Esophagus muscularis mucosa (tissue), 4 donors: Measurements from ENCODE around the gene SEMA5A. TPM values are rescaled to one million over a fixed set of nuclear protein-coding genes. Genes with fewer than 3 reads are reported as not detected.

Experiments
- DNase-seq: peaks from one replicate; pipeline ENCODE4 v3.0.0-alpha.2; 2017; ENCODE audit errors: extremely low spot score
- H3K27ac ChIP-seq, 4 donors: fragments of 200-600 bp; sonication (generic); replicated peaks in 1 of 4; 1 replicate in 3 of 4; 2 replicates in 1 of 4; pipeline ENCODE4 v1.5.1; 2016 to 2019; ENCODE audit warnings: mild to moderate bottlenecking in 1 of 4
- H3K27me3 ChIP-seq, 4 donors: fragments of 200-600 bp; sonication (generic); one replicate each; pipeline versions ENCODE4 v1.5.1 to v1.6.0; 2016 to 2019
- H3K36me3 ChIP-seq, 4 donors: fragments of 200-600 bp; sonication (generic); one replicate each; pipeline ENCODE4 v1.5.1; 2016 to 2019
- H3K4me1 ChIP-seq, 4 donors: fragments of 200-600 bp; sonication (generic); one replicate each; pipeline ENCODE4 v1.5.1; 2016 to 2019
- H3K4me3 ChIP-seq, 4 donors: fragments of 200-600 bp; sonication (generic); 1 replicate in 2 of 4; 2 replicates in 2 of 4; pipeline ENCODE4 v1.5.1; 2016 to 2019; ENCODE audit warnings: mild to moderate bottlenecking in 4 of 4, moderate library complexity in 1 of 4
- H3K9me3 ChIP-seq, 4 donors: fragments of 200-600 bp; sonication (generic); 1 replicate in 3 of 4; 2 replicates in 1 of 4; pipeline ENCODE4 v1.5.1; 2016 to 2019
- CTCF ChIP-seq, 3 experiments: fragments of 200-600 bp in 2 of 3; fragments of 450-650 bp in 1 of 3; sonication (generic) in 2 of 3; IDR thresholded peaks; one replicate each; pipeline ENCODE4 v1.5.1; 2017 to 2019; ENCODE audit warnings: antibody characterized with exemption in 3 of 3, mild to moderate bottlenecking in 2 of 3, moderate library complexity in 1 of 3
- EP300 ChIP-seq: sonication (generic); formaldehyde crosslinking; IDR thresholded peaks from one replicate; pipeline ENCODE4 v1.6.1; 2017; ENCODE audit warnings: antibody characterized with exemption
- POLR2A ChIP-seq: fragments of 450-650 bp; IDR thresholded peaks from one replicate; pipeline ENCODE4 v1.6.1; 2017; ENCODE audit warnings: antibody characterized with exemption, moderate library complexity, mild to moderate bottlenecking, low read depth
- POLR2AphosphoS5 ChIP-seq, 2 donors: sonication (generic); formaldehyde crosslinking; IDR thresholded peaks; one replicate each; pipeline ENCODE4 v1.6.1; 2017; ENCODE audit warnings: antibody characterized with exemption in 2 of 2
- WGBS: methylation state at CpG from one replicate; pipeline ENCODE4 v1.1.5; 2018; 5-methylcytosine and 5-hydroxymethylcytosine counted together
- intact Hi-C: fragments of 100-400 bp; cut with DNase I; formaldehyde crosslinking; loops from one replicate; pipeline ENCODE4 v1.15.1; 2023
- total RNA-seq, 4 donors: library from RNA; depleted of rRNA; stranded (reverse); fragments of >200 nt; gene quantifications; one replicate each; pipeline versions ENCODE4 v1.1.0 to v1.2.1, GENCODE V29; 2016

SEMA5A gene
- total RNA-seq, 4 donors from 2014 or later, result 2.1 to 5.6 (median 3.5) TPM

- Histone ChIP-seq H3K27me3 (no peaks in the 10 kb centered on the region), H3K4me1 (no peaks in the 10 kb centered on the region), H3K4me3 (no peak overlapping the region), H3K36me3 (peaks cover 0 to 11% (median 0%) of the 10 kb centered on the region in 4 donors), H3K9me3 (no peaks in the 10 kb centered on the region), H3K27ac (no peak overlapping the region)
- WGBS, result 67% methylated on average over 3 of the region's 3 CpGs
- no peak for DNase-seq
- intact Hi-C loops, result no loop called here
- no peak for TF ChIP-seq EP300
- TF ChIP-seq POLR2A, result no peak
- TF ChIP-seq CTCF (IDR thresholded peaks at IDR 0.05), result no peak
- no peak for TF ChIP-seq POLR2AphosphoS5 (IDR thresholded peaks at IDR 0.05)
Observed at GRCh38 chr5:9125852-9126251, 420.0 kb downstream of the SEMA5A start.

- TF ChIP-seq POLR2AphosphoS5 (IDR thresholded peaks at IDR 0.05), result no peak
- 95% methylated on average over 5 of the region's 6 CpGs for WGBS
- Histone ChIP-seq H3K27me3 (no peaks in the 10 kb centered on the region), H3K4me3 (no peak overlapping the region), H3K4me1 (no peaks in the 10 kb centered on the region), H3K27ac (no peak overlapping the region), H3K9me3 (no peaks in the 10 kb centered on the region), H3K36me3 (peaks cover 0 to 11% (median 0%) of the 10 kb centered on the region in 4 donors)
- intact Hi-C loops, result no loop called here
- no peak for DNase-seq
Observed at GRCh38 chr5:9124838-9125237, 421.0 kb downstream of the SEMA5A start.

GRCh38 chr5:9124071-9124470, 421.8 kb downstream of the SEMA5A start:
- Histone ChIP-seq H3K4me3 (no peak overlapping the region), H3K27ac (no peak overlapping the region), H3K4me1 (no peaks in the 10 kb centered on the region), H3K27me3 (no peaks in the 10 kb centered on the region), H3K9me3 (no peaks in the 10 kb centered on the region), H3K36me3 (peaks cover 0 to 11% (median 0%) of the 10 kb centered on the region in 4 donors)
- TF ChIP-seq POLR2AphosphoS5 (IDR thresholded peaks at IDR 0.05) (no peak), POLR2A (no peak), CTCF (IDR thresholded peaks at IDR 0.05) (no peak), EP300 (no peak)
- no peak for DNase-seq
- intact Hi-C loops, result no loop called here
- WGBS, result no CpG with 5 or more reads among the region's 3 CpGs

GRCh38 chr5:9122528-9122927, 423.3 kb downstream of the SEMA5A start:
- TF ChIP-seq CTCF (IDR thresholded peaks at IDR 0.05) (no peak), POLR2A (no peak), EP300 (no peak), POLR2AphosphoS5 (IDR thresholded peaks at IDR 0.05) (no peak)
- no peak overlapping the region for H3K4me3 ChIP-seq
- H3K9me3 ChIP-seq, result no peaks in the 10 kb centered on the region
- H3K36me3 ChIP-seq, result peaks cover 0 to 19% (median 0%) of the 10 kb centered on the region in 4 donors
- intact Hi-C loops, result no loop called here
- no peak overlapping the region for H3K27ac ChIP-seq
- 97% methylated on average over 16 of the region's 16 CpGs for WGBS
- H3K4me1 ChIP-seq, result no peaks in the 10 kb centered on the region
- no peaks in the 10 kb centered on the region for H3K27me3 ChIP-seq
- no peak for DNase-seq

GRCh38 chr5:9121597-9121996, 424.3 kb downstream of the SEMA5A start:
- H3K9me3 ChIP-seq, result no peaks in the 10 kb centered on the region
- no peak for DNase-seq
- TF ChIP-seq POLR2AphosphoS5 (IDR thresholded peaks at IDR 0.05) (no peak), POLR2A (no peak), CTCF (IDR thresholded peaks at IDR 0.05) (no peak), EP300 (no peak)
- no peaks in the 10 kb centered on the region for H3K4me1 ChIP-seq
- H3K27me3 ChIP-seq, result no peaks in the 10 kb centered on the region
- H3K4me3 ChIP-seq, result no peak overlapping the region
- H3K36me3 ChIP-seq, result peaks cover 0 to 19% (median 0%) of the 10 kb centered on the region in 4 donors
- no peak overlapping the region for H3K27ac ChIP-seq
- intact Hi-C loops, result no loop called here
- 62% methylated on average over 1 of the region's 1 CpG for WGBS
